Kidney capillary endothelial cell (primary cell): Measurements from ENCODE around the gene ANKRD65.
"Not testable (repeated sequence)": the region's sequence is repeated elsewhere in the genome, so short reads cannot be mapped to it uniquely, and the experiment has no call there.

Experiments used
- DNase-seq: peaks from one replicate; pipeline ENCODE4 v3.0.0-alpha.2; 2018; ENCODE audit warnings: low spot score

Gene ANKRD65

DNA sequence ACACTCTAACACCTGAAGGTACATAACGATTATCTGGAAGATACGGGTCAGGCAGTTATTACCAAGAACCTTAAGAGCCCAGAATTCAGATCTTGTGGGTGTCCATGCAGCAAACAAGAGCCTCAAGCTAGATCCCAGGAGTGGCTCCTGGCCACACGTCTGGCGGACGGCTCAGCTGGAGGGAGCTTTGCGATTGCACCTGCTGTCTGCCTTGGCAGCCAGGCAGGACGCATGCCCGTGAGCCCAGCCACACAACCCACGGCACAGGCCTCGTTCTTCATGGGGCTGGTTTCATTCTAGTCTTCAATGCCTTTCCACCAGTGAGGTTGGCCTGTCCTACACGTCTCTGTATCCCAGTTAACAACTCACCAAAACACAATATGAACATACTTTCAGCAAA, 27.6 kb downstream of the ANKRD65 start:
- no peak for DNase-seq

DNA sequence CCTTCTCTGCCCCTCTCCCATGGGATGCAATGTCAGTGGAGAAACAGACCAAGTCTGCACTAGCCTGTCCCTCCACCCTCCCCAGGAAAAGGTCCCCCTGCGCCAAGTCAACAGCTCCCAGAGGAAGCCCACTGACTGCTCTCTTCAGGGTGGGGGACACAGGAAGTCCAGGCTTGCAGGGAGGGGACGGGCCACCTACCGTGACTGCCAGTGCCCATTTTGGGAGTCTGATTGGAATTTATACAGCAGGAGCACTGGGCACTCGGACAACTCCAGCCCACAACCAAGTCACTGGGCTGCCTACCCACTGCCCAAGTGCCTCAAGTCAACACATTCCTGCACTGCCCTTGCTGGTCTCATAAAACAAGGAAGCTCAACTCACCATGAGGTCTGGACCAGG, 28.1 kb downstream of the ANKRD65 start:
- no peak for DNase-seq

DNA sequence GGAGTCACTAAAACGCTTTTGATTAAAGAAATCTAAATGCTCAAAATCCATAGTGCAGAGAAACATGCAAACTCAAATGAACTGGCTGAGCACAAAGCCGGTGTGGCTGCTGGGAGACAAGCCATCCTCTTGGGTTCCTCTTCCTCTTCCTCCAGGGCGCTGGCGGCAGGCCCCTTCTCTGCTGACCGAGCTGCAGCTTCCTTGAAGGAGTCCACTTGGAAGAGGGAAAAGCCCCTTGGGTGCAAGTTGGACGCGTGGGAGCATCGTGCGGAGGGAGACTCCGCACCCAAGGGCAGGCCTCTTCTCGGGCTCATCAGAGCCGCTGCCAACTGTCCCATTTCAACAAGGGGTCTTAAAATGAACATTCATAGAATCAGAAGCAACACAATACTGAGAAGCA, 29.9 kb downstream of the ANKRD65 start:
- DNase-seq: no peak

DNA sequence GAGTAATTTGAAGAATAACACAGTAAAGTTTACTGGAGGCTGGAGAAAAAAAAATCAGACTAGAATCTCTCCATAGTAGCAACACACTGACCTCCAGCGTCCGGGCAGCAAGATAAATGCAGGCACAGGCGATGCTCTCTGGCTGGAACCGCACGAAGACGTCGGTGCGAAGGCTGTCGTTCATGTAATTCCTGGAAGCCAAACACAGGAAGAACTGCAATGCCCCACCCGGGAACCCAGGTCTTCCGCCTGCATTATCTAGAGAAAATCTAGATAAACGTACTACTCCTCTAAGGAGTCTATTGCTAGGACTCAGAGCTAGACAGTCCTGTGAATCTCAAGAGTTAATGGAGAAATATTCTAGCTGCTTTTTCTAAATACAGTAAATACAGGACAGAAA, 30.4 kb downstream of the ANKRD65 start:
- DNase-seq: no peak

DNA sequence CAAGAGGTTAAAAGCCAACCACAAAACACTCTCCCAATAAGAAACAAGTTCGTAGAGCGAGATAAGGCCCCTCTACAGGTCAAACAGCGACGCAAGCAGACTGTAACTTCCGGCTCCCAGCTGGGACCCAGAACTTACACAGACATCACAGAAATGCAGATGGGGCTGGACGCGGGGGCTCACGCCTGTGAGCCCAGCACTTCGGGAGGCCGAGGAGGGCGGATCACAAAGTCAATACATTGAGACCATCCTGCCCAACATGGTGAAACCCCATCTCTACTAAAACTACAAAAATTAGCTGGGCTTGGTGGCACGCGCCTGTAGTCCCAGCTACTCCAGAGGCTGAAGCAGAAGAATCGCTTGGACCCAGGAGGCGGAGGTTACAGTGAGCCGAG, 33.0 kb downstream of the ANKRD65 start:
- DNase-seq: no peak

DNA sequence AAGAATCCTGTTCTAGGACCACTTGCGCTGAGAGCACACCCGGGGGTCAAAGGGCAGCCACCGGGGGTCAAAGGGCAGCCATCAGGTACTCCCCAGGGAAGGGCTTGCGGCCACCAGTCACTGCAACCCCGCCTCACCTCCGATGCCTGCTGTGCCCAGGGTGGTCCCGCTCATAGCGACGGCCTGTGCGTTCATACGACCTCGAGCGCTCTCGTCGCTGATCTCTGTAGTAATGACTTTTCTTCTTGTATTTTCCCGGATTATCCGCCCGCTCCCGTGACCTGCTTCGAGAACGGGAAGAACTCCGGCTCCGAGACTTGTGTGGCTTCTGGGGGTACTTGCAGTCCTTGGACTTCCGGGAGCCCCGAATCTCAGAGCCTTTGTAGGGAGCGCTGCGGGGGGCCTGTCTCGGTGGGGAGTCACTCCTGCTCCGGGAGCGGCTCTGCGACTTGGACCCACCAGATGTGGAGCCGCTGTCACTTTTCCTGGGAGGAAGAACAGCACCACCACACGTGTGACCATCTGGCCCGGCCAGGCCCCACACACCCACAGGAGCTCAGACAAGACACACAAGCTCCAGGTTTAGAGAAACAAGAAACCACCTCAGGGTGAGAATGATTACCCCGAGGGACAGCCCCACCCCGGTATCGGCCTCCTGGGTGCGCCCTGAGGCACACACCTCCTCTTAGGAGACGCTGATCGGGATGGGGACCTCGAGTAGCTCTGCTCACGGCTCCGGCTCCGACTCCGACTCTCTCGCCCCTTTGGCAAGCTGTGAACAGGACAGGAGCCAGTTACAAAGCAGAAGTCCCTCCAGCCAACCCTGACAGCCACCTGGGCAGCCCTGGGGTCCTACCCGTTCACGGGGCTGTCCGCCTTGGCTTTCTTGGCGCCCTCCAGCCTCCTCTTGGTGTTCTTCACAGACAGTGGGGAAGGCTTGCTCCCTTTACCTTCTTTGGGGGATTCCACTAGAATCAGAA, 33.7 kb downstream of the ANKRD65 start:
- no peak for DNase-seq

DNA sequence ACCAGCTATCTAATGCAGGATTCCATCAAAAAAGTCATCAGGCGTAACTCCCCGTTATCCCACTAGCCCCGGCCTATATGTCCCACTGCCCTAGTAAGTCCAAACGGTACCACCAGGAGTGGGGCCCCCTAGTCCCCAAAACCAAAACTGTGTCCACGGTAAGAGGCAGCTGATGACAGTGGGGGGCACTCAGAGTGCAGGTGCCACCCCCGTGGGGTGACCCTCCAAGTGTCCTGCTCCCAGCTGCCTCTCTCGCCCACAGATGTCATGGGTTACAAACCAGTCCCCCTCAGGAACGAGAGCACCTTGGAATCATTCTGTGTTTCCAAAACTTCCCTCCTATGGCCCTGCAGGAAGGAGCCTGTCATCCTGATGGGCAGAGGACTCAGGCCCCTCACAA, 35.1 kb downstream of the ANKRD65 start:
- no peak for DNase-seq

DNA sequence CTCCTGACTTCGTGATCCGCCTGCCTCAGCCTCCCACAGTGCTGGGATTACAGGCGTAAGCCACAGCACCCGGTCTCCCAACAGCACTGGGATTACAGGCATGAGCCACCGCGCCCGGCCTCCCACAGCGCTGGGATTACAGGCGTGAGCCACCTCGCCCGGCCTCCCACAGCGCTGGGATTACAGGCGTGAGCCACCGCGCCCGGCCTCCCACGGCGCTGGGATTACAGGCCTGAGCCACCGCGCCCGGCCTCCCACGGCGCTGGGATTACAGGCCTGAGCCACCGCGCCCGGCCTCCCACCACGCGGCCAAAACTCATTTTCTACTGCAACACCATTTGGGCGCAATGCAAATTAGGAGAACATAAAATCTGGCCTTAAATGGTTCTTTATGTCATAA, 35.7 kb downstream of the ANKRD65 start:
- DNase-seq: not testable (repeated sequence)

DNA sequence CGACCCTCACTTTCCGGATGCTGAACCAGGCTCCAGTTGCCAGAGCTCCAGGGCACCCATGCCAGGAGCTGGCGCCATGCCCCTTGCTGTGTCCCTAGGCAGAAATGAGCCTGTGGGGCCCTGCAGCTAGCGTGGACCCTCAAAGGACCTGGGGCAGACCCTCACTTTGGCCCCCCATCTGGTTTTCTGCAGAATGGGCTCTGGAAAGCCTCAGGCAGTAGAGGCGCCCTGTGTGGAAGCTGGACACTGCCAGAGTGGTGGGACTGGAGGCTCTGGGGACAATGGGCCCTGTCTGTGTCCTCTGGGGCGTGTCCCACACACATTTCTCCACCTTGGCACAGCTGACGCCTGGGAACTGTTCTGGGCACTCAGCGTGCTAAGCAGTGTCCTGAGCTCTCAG, 39.8 kb downstream of the ANKRD65 start:
- no peak for DNase-seq

DNA sequence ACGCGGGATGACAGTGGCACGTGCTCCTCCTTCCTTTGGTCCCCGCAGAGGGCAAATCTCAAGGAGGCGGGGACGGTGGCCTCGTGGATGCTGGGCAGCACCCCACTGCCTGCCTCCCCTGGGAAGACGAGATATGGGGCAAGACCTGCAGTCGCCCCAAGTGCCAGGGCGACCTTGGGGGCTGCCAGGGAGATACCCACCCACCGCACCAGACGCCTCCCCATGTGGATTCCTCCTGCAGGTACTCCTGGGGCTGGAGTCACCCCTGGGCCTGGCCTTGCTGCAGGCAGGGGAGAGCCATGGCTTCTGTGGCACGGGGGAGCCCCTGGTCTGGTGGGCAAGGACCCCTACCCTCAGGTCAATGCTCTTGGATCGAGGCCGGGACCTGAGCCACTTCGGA, 40.2 kb downstream of the ANKRD65 start:
- DNase-seq: no peak

DNA sequence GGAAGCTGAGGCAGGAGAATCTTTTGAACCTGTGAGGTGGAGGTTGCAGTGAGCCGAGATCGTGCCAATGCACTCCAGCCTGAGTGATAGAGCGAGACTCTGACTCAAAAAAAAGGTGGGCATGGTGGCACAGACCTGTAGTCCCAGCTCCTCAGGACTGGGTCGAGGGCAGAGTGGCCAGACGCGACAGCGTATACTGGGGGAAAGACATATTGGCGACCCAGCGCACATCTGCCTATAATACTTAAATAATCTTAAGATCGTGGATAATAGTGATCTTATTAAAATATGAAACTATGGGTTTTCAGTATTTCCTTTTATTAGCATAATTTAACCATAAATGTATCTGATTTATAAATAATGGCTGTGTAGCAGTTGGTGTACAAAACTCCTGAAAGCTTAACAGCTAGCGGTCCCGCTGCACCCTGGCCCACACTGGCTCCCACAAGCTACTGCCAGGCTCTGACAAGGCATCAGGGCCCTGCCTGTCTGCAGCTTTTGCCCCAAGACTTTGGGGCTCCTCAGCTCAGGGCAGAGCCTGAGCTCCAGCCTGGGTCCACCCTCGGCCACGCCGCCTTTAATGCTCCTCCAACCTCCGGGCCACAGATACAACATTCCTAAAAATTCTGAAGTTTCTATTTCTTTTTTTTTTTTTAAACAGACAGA, 43.4 kb downstream of the ANKRD65 start:
- no peak for DNase-seq

DNA sequence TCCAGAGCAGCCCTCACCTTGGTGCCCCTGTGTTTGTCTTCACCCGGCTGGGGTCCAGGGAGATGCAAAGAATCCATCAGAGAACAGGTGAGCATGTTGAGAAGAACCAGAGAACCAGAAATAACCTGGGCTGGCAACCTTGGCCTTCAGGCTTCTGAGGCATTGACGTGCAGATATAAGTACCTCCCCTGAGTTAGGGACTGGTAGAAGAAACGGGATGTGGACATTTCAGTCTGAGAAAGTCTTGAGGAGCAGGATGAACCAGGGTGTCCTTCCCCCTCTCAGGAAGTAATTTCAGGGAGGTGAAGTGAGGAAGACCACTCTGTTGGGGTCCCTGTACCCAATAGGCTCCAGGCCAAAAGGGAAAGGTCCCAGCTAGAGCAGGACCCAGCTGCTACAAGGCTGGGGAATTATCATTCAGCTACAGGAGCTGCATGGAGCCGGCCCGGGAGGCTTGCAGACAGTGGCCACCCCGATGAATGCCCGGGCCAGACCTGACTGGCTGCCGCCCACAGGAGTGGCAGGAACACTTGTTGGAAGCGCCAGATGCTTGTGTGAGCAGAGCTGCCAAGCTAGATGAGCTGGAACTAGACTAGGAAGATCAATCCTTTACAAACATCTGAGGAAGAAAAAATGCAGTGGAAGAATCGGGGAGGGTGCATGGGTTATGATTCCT, 44.4 kb downstream of the ANKRD65 start:
- no peak for DNase-seq

DNA sequence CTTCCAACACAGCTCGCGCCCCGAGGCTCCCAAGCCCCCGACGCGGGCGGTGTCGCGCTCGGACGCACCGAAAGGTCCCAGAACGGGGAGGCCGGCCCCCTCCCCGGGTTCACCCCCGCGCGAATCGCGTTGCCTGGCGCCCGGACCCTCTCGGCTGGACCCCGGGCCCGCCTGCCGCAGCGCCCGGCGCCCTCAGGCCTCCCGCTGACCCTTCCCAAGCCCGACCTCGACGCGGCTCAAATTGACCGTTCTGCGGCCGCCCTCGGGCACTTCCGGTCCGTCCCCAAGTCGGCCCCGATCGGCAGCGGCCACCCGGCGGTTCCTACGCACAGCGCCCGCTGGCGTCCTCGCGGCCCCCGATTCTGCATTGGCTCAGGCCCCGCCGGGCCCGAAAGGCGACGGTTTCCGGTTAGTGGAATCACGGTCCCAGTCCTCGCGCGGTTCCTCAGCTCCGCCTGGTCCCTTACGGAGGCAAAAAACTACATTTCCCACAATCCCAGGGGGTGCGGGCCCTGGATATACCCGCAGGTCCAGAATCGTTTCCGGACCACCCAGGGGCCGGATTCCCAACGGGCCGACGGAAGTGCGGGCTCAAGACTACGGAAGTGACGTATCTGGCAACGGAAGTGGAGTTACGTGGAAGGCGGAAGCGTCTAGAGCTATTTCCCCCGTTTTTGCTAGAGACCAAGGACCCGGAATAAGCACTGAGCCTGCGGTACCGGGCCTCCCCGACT, 46.0 kb downstream of the ANKRD65 start, which contains the start of gene AURKAIP1:
Gene AURKAIP1, minus strand, starts transcription at position 279 of the 734 bp plus-strand sequence. CDS start 451 bp downstream, outside the sequence.
- peak; percentile 99 for DNase-seq

DNA sequence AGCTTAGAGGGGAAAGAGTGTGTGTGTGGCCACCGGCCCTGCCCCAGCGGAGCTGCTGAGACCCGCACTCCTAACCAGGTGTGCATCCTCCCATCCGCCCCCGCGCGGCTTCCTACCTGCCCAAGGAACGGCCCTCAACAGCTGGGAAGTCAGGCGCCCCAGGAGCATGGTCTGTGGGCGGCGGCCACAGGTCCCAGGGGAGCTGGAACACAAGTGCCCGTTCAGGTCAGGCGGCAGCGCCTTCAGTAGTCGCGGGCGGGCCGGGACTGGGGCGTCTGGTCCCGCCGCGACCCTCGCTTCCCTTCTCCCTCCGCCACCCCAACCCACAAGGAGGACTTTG, 46.5 kb downstream of the ANKRD65 start:
- no peak for DNase-seq

DNA sequence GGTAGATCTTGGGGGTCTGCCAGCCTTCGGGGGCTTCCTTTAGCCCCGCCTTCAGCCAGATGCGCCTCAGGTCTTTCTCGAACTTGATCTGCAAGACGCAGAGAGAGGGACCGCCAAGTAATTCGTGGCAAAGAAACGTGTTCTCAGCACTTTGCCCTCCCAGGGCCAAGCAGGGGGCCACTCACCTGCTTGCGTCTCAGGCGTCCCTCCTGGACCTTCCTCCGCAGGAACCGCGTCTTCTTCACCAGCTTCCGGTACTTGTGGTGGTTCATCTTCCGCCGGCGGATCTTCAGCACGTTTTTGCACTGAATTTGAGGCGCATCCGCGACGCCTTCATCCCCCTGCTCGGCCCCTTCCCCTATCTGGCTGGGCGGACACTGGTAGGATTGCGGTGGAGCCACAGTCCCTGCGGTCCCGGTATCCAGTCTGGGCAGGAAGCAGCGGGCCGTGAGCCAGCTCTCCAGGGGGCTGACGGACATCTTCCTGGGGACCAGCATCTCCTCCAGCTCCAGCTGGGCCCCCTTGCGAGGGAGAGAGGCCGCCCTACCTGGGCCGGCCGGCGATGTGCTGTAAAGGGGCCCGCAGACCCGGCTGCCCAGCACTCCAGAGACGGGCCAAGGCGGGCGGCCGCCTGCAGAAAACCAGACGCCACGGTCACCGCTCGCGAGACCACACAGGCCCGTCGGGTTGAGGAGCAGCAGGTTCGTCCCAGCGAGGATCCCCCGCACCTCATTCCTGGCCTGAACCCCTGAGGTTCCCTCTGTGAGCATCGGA, 47.1 kb downstream of the ANKRD65 start:
- DNase-seq: no peak

DNA sequence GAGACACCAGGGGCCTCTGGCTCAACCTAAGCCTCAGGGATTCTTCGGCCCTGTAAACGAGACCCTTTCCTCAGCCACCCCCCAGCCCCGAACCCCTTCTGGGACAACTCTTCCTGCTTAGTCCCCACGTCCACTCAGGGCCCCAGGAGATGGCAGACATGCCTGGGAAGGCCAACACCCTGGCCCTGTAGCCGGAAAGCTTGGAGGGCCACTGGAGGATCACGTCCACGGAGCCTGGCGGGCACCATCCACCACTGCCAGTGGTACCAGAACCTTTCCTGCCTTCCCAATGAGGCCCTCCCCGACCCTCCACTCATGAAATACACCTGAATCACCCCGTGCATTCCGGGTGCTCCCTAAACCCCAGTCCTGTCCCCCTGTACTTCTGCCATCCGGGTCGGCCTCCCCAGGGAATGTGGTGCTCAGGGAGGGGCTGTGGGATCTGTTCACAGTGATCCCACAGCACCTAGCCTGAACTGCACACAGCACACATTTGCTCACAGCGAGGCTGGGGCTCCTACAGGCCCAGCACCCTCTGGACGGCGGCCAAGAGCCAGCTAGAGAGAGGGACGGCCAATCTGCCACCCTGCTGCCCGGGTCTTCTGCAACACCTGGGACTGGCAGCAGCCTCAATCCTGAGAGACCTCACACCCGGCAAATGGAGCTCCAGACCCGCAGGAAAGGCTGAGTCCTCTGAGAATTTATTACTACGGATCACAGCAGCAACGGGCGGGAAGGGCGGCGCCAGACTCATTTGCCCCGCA, 47.8 kb downstream of the ANKRD65 start:
- no peak for DNase-seq

DNA sequence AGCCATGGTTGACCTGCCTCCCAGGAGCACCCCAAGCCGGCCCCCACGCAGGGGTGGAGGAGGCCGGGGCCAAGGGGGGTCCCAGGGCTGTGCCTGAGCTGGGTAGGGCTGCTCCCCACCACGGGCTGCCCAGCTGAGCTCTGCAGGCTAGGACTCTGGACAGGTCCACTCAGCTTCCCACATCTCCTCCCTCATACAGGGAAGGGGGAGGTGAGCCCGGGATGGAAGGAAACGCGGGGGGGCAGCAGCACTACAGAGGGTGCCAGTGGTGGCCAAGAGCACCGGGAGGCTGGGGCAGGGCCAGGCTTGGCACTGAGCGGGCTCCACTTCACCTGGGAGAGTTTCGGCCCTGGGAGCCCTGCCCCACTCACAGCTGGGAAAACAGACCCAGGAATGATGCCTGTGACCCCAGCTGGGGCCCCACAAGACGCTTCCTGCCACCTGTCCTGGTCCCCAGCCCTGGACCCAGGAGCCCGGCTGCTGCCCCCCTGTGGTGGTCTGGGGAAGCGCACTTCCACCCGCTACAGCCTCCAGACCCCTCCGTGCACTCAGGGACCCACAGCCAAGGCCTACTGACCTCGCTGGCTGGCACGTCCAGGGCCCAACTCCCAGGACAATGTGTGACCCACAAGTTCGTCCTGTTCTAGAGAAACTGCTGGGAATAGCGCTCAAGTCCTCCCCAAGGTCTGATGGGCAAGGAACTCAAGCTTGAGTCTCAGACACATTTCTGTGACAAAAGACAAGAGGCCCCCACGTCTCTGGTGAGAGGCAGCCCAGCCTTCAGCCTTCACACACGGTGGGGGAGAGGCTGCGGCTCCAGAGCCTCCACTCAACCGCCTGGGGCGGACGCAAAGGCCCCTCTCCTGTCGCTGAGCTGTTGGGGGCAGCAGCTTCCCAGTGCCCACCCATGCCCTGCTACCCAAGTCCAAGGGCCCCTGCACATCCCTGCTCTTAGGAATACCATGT, 49.0 kb downstream of the ANKRD65 start:
- peak; percentile 31 for DNase-seq

DNA sequence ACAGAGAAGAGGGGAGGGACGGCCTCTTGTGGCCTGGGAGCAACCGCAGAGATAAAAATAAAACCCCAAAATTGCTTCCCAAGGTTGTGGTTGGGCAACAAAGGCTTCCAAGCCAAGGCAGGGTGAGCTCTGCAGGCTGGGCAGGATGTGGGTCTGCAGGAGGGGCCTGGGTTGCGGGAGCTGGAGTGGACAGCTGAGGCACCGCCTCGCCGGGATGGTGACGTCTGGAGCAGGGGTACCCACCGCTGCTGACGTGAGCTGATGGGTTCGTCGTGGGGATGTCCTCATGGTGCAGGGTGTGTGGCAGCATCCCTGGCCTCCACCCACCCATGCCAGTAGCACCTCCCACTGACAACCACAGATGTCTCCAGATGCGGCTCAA, 49.7 kb downstream of the ANKRD65 start:
- no peak for DNase-seq

DNA sequence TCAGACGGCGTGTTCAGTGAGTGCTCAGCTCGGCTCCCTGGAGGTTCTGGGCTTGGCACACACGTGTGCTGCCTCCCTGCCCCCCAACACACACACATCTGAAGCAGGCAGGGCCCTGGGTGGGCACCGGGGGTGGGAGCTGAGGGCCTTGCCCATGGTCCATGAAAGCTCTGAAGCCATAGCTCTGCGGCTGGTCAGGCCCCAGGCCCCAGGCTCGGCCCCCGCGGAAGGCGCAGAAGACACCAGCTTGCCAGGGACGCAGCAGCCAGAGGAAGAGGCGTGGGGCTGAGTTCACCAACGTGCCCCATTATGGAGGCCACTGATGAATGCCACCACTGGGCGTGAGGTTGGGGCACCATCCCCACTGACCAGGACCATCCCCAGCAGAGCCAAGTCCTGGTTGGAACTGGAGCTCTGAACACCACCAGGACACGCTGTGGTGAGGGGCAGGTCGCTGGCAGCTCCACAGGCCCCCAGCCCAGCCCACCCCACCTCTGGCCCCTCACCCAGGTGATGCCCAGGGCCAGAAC, 50.2 kb downstream of the ANKRD65 start:
- no peak for DNase-seq
